Measurements from ENCODE around the gene CDC14B.
A peak's percentile ranks its signal among the peaks of the same experiment; 100 is the strongest.

CDC14B gene

DNA sequence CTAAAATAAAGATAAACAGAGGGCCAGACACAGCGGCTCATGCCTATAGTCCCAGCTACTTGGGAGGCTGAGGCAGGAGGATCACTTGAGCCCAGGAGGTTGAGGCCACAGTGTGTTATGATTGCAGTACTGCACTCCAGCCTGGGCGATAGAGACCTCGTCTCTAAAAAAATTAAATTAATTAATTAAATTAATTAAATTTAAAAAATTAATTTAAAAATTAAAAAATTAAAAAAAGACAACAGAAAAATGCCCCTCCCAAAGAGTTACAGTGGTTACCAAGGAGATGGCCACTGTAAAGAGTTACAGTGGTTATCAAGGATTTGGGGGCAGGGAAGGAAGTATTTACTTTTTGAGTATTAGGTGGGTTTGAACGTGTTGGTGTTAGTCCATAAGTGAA is 38.3 kb downstream of the CDC14B start:
- no peaks in the 10 kb centered on the region for H3K36me3 ChIP-seq (ENCODE audit: insufficient read depth, low read length)
- no peaks in the 10 kb centered on the region for H3K9me3 ChIP-seq (replicated peaks; ENCODE audit: low read length)
- no peaks in the 10 kb centered on the region for H3K4me1 ChIP-seq (ENCODE audit: control insufficient read depth, insufficient read depth, low read length)
- no peaks in the 10 kb centered on the region for H3K27me3 ChIP-seq (ENCODE audit: control insufficient read depth, insufficient read depth, low read length)
- H3K4me3 ChIP-seq (ENCODE audit: low read length): no peak overlapping the region
- H3K9ac ChIP-seq (ENCODE audit: low read depth, low read length): no peak overlapping the region
- H3K4me2 ChIP-seq (ENCODE audit: low read length): no peak overlapping the region

GRCh38 chr9:96574931-96575351 is 44.7 kb downstream of the CDC14B start:
- H3K4me2 ChIP-seq (ENCODE audit: low read length): no peak overlapping the region
- no peaks in the 10 kb centered on the region for H3K27me3 ChIP-seq (ENCODE audit: control insufficient read depth, insufficient read depth, low read length)
- H3K4me3 ChIP-seq (ENCODE audit: low read length): no peak overlapping the region

GRCh38 chr9:96574455-96574854 is 45.2 kb downstream of the CDC14B start:
- Histone ChIP-seq H3K4me3 (ENCODE audit: low read length) (no peak overlapping the region), H3K4me1 (ENCODE audit: control insufficient read depth, insufficient read depth, low read length) (no peaks in the 10 kb centered on the region), H3K9ac (ENCODE audit: low read depth, low read length) (no peak overlapping the region), H3K36me3 (ENCODE audit: insufficient read depth, low read length) (no peaks in the 10 kb centered on the region), H3K4me2 (ENCODE audit: low read length) (no peak overlapping the region), H3K9me3 (replicated peaks; ENCODE audit: low read length) (no peaks in the 10 kb centered on the region), H3K27me3 (ENCODE audit: control insufficient read depth, insufficient read depth, low read length) (no peaks in the 10 kb centered on the region)

More at GRCh38 chr9:96574931-96575351, 44.7 kb downstream of the CDC14B start:
- H3K9ac ChIP-seq (ENCODE audit: low read depth, low read length): no peak overlapping the region
- H3K9me3 ChIP-seq (replicated peaks; ENCODE audit: low read length): no peaks in the 10 kb centered on the region
- no peaks in the 10 kb centered on the region for H3K36me3 ChIP-seq (ENCODE audit: insufficient read depth, low read length)
- no peaks in the 10 kb centered on the region for H3K4me1 ChIP-seq (ENCODE audit: control insufficient read depth, insufficient read depth, low read length)

- Histone ChIP-seq H3K4me3 (ENCODE audit: low read length) (peak overlapping the region; percentile 86), H3K9me3 (replicated peaks; ENCODE audit: low read length) (no peaks in the 10 kb centered on the region), H3K27me3 (ENCODE audit: control insufficient read depth, insufficient read depth, low read length) (no peaks in the 10 kb centered on the region), H3K9ac (ENCODE audit: low read depth, low read length) (peak overlapping the region; percentile 90), H3K4me1 (ENCODE audit: control insufficient read depth, insufficient read depth, low read length) (peaks cover 19% of the 10 kb centered on the region), H3K36me3 (ENCODE audit: insufficient read depth, low read length) (no peaks in the 10 kb centered on the region), H3K4me2 (ENCODE audit: low read length) (peak overlapping the region; percentile 98)
Measured at GRCh38 chr9:96567203-96567700, 52.4 kb downstream of the CDC14B start.

- Histone ChIP-seq H3K4me2 (ENCODE audit: low read length) (peak overlapping the region; percentile 98), H3K27me3 (ENCODE audit: control insufficient read depth, insufficient read depth, low read length) (no peaks in the 10 kb centered on the region), H3K4me3 (ENCODE audit: low read length) (peak overlapping the region; percentile 86), H3K9me3 (replicated peaks; ENCODE audit: low read length) (no peaks in the 10 kb centered on the region), H3K9ac (ENCODE audit: low read depth, low read length) (peak overlapping the region; percentile 90), H3K36me3 (ENCODE audit: insufficient read depth, low read length) (no peaks in the 10 kb centered on the region), H3K4me1 (ENCODE audit: control insufficient read depth, insufficient read depth, low read length) (peaks cover 19% of the 10 kb centered on the region)
Measured at GRCh38 chr9:96566498-96567202, 53.0 kb downstream of the CDC14B start.

- Histone ChIP-seq H3K36me3 (ENCODE audit: insufficient read depth, low read length) (no peaks in the 10 kb centered on the region), H3K4me1 (ENCODE audit: control insufficient read depth, insufficient read depth, low read length) (peaks cover 19% of the 10 kb centered on the region), H3K9ac (ENCODE audit: low read depth, low read length) (peak overlapping the region; percentile 90), H3K4me2 (ENCODE audit: low read length) (peak overlapping the region; percentile 98), H3K9me3 (replicated peaks; ENCODE audit: low read length) (no peaks in the 10 kb centered on the region), H3K4me3 (ENCODE audit: low read length) (peak overlapping the region; percentile 86), H3K27me3 (ENCODE audit: control insufficient read depth, insufficient read depth, low read length) (no peaks in the 10 kb centered on the region)
Measured at GRCh38 chr9:96565671-96566497, 53.8 kb downstream of the CDC14B start.

- H3K36me3 ChIP-seq (ENCODE audit: insufficient read depth, low read length): no peaks in the 10 kb centered on the region
- peaks cover 19% of the 10 kb centered on the region for H3K4me1 ChIP-seq (ENCODE audit: control insufficient read depth, insufficient read depth, low read length)
- H3K9ac ChIP-seq (ENCODE audit: low read depth, low read length): no peak overlapping the region
- H3K9me3 ChIP-seq (replicated peaks; ENCODE audit: low read length): no peaks in the 10 kb centered on the region
- H3K27me3 ChIP-seq (ENCODE audit: control insufficient read depth, insufficient read depth, low read length): no peaks in the 10 kb centered on the region
- H3K4me2 ChIP-seq (ENCODE audit: low read length): no peak overlapping the region
- H3K4me3 ChIP-seq (ENCODE audit: low read length): no peak overlapping the region
Measured at GRCh38 chr9:96564217-96564616, 55.4 kb downstream of the CDC14B start.

DNA sequence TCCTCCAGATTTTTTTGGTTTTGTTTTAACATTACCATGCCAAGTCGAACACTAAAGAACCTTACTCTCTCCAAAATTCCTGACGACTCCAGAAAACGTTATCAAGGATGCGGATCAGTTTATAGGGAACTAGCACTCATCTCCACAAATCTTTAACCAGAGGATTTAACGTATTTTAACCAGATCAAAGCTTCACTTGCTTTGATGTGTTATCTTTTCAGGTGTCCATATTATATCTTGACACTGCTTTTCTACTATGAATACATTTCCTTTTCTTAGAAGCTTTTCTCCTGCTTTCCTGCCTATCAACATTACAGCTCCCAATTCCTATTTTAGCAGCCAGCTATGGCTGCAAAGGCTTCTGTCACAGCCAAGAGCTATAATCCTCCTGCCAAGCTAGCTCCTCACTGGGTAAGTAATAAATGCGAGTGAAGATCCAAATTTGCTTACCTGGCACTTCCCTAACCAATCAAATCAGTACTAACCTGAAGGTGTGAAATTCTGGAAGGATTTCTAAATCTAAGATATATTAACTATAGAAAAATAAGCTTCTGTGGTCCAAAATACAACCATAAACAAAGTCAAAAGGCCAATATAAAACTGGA is 60.2 kb downstream of the CDC14B start:
- peaks cover 29% of the 10 kb centered on the region for H3K4me1 ChIP-seq (ENCODE audit: control insufficient read depth, insufficient read depth, low read length)
- no peaks in the 10 kb centered on the region for H3K9me3 ChIP-seq (replicated peaks; ENCODE audit: low read length)
- no peak overlapping the region for H3K4me3 ChIP-seq (ENCODE audit: low read length)
- H3K4me2 ChIP-seq (ENCODE audit: low read length): no peak overlapping the region
- H3K27me3 ChIP-seq (ENCODE audit: control insufficient read depth, insufficient read depth, low read length): no peaks in the 10 kb centered on the region
- no peaks in the 10 kb centered on the region for H3K36me3 ChIP-seq (ENCODE audit: insufficient read depth, low read length)
- no peak overlapping the region for H3K9ac ChIP-seq (ENCODE audit: low read depth, low read length)

GRCh38 chr9:96557921-96558320 is 61.7 kb downstream of the CDC14B start:
- Histone ChIP-seq H3K36me3 (ENCODE audit: insufficient read depth, low read length) (no peaks in the 10 kb centered on the region), H3K4me1 (ENCODE audit: control insufficient read depth, insufficient read depth, low read length) (peaks cover 42% of the 10 kb centered on the region), H3K4me2 (ENCODE audit: low read length) (no peak overlapping the region), H3K4me3 (ENCODE audit: low read length) (no peak overlapping the region), H3K9ac (ENCODE audit: low read depth, low read length) (no peak overlapping the region), H3K27me3 (ENCODE audit: control insufficient read depth, insufficient read depth, low read length) (no peaks in the 10 kb centered on the region), H3K9me3 (replicated peaks; ENCODE audit: low read length) (no peaks in the 10 kb centered on the region)

GRCh38 chr9:96556701-96557461 is 62.8 kb downstream of the CDC14B start:
- Histone ChIP-seq H3K9me3 (replicated peaks; ENCODE audit: low read length) (no peaks in the 10 kb centered on the region), H3K4me3 (ENCODE audit: low read length) (peak overlapping the region; percentile 24), H3K9ac (ENCODE audit: low read depth, low read length) (peak overlapping the region; percentile 62), H3K4me1 (ENCODE audit: control insufficient read depth, insufficient read depth, low read length) (peaks cover 48% of the 10 kb centered on the region), H3K4me2 (ENCODE audit: low read length) (peak overlapping the region; percentile 27), H3K27me3 (ENCODE audit: control insufficient read depth, insufficient read depth, low read length) (no peaks in the 10 kb centered on the region), H3K36me3 (ENCODE audit: insufficient read depth, low read length) (no peaks in the 10 kb centered on the region)
